ENCODE results near the gene ANKRD52.
"Not testable (repeated sequence)": the region's sequence is repeated elsewhere in the genome, so short reads cannot be mapped to it uniquely, and the experiment has no call there.

GRCh38 chr12:56266068-56266692, 8.0 kb upstream of the ANKRD52 start:
- TF ChIP-seq, protein P1, sequence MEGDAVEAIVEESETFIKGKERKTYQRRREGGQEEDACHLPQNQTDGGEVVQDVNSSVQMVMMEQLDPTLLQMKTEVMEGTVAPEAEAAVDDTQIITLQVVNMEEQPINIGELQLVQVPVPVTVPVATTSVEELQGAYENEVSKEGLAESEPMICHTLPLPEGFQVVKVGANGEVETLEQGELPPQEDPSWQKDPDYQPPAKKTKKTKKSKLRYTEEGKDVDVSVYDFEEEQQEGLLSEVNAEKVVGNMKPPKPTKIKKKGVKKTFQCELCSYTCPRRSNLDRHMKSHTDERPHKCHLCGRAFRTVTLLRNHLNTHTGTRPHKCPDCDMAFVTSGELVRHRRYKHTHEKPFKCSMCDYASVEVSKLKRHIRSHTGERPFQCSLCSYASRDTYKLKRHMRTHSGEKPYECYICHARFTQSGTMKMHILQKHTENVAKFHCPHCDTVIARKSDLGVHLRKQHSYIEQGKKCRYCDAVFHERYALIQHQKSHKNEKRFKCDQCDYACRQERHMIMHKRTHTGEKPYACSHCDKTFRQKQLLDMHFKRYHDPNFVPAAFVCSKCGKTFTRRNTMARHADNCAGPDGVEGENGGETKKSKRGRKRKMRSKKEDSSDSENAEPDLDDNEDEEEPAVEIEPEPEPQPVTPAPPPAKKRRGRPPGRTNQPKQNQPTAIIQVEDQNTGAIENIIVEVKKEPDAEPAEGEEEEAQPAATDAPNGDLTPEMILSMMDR (IDR thresholded peaks at IDR 0.05) = not testable (repeated sequence)
- TF ChIP-seq ESRRA (IDR thresholded peaks at IDR 0.05; ENCODE audit: borderline replicate concordance, low read length); SREBF2 (IDR thresholded peaks at IDR 0.05); MAFK (IDR thresholded peaks at IDR 0.05; ENCODE audit: partially characterized antibody); POLR2AphosphoS2 (conservative IDR thresholded peaks at IDR 0.05; ENCODE audit: low read length); RAD21 (conservative IDR thresholded peaks at IDR 0.05 in 1 of 2, IDR thresholded peaks at IDR 0.05 in 1 of 2); POLR2A (IDR thresholded peaks at IDR 0.05; ENCODE audit: low read length): not testable (repeated sequence)

Measured in A549 (cell line).